Stimulated activated CD4-positive, alpha-beta T cell treated with anti-CD3 and anti-CD28 coated beads, TNF-alpha, amount 100 ng/mL, for 24 hours (primary cell): ENCODE measurements around the gene CGB2.
"Not testable (repeated sequence)": the region's sequence is repeated elsewhere in the genome, so short reads cannot be mapped to it uniquely, and the experiment has no call there.

Experiments used
- DNase-seq, 3 experiments: peaks; one replicate each; pipeline ENCODE4 v3.0.0-alpha.2; 2020; ENCODE audit warnings: low read depth in 3 of 3

CGB2 gene

DNA sequence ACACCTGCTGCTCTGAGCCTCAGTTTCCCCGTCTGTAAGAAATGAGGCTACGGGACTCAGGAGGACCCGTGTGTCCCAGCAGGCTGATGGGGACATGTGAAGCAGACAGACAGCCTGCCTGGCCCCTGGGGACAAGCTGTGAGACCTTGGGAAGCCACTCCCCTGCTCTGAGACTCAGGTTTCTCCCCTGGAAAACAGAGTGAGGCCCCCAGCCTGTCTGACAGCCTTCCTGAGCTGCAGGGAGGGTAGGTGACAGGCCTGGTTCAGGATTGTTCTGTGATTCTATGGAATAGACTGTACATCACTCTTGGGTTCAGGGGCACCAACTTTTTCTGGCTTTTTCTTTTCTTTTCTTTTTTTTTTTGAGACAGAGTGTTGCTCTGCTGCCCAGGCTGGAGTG, 35.9 kb downstream of the CGB2 start:
- no peak for DNase-seq

DNA sequence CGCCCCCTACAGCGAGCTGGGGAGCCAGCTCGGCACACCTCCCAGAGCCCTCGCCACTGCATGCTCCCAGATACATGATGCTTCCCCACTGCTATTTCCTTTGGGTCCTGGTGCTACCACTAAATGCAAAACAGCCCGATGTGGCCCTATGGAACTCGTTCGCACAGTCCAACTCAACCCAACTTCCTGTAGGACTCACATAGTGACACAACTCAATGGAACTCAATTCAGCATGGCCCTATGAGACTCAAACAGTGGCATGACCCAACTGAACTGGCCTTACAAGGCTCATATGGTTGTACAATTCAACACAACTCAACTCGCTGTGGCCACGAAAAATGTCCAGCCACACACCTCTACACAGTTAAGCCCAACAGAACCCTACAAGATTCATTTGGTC, 37.3 kb downstream of the CGB2 start:
- DNase-seq, result no peak

- DNase-seq, result no peak
Measured at GRCh38 chr19:49070416-49070815, 38.7 kb downstream of the CGB2 start.

DNA sequence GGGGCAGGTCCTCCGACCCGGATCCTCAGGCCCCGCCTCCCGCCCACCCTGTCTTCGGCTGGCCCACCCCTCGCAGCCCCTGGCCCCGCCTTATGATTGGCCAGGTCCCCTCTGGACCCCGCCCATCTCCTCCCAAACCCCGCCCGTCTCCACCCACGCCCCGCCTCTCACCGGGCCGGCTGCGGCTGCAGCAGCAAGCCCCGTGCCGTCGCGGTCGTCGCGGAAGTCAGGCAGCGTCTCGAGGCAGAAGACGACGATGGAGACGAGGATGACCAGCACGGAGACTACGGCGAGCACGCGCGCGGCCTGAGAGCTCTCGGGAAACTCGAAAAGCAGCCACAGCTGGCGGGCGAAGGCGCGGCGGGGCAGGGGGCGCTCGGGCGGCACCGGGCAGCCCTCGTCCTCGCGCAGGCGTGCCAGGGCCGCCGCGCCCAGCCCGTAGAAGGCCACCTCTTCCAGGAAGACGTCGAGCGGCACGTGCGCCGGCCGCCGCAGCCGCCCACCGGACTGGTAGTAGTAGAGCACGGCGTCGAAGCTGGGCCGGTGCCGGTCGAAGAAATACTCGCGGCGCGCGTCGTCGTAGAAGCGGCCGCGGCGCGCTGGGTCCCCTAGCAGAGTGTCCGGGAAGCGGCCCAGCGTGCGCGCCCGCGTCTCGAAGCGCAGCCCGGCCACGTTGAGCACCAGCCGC, 40.3 kb downstream of the CGB2 start:
- DNase-seq, result no peak

DNA sequence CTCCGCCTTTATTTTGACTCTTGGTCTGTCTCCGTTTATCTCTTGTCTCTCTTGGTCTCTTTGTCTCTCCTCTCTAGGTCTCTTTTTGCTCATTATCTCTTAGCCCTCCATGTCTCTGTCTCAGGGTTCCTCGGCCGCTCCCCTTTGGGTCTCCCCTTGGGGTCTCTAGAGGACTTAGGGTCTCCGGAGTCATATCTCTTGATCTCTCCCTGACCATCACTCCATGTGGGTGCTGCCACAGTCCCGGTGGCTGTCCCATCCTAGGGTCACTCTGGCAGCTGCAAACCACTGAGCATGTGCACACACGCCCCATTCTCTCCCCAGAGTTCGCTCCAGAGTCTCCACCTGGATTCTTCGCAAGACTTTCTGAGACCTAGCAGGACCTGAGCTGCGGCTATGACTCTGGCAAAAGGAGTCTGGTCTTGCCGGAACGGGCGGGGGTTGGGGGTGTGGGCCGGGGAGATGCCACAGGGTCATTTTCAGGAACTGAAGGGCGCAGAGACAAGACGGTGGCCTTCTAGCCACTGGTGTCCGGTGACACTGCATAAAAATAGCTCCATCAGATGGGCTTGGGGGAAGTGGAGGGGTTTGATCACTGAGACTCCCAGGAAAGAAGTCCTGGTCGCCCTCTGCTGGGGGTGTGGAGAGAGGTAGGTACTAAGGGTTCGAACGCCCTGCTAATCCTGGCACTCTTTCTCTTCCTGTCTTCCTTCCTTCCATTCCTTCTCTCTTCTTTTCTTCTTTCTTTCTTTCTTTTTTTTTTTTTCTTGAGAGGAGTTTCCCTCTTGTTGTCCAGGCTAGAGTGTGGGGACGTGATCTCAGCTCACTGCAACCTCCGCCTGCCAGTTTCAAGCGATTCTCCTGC, 42.1 kb downstream of the CGB2 start:
- no peak for DNase-seq

DNA sequence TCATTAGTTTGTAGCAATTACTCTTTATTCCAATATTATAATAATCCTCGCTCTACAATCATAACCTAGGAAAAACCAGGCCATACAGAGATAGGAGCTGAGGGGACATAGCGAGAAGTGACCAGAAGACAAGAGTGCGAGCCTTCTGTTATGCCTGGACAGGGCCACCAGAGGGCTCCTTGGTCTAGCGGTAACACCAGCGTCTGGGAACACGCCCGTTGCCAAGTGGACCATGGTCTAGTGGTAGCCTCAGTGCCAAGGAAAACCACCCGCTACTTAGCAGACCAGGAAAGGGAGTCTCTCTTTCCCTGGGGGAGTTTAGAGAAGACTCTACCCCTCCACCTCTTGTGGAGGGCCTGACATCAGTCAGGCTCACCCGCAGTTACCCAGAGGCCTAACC, 43.2 kb downstream of the CGB2 start:
- not testable (repeated sequence) for DNase-seq

DNA sequence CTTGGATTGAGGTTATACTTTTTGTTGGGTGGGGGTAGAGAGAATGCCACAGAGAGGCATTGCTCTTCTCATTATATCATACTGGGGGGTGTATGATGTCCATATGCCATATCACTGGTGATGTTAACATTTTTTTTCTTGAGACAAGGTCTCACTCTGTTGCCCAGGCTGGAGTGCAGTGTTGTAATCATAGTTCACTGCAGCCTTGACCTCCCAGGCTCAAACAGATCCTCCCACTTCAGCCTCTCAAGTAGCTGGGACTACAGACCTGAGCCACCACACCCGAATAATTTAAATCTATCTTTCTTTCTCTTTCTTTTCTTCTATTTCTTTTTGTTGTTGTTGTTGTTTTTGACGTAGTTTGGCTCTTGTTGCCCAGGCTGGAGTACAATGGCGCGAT, 48.7 kb downstream of the CGB2 start:
- DNase-seq, result no peak

GRCh38 chr19:49081273-49081672, 49.6 kb downstream of the CGB2 start:
- DNase-seq, result no peak
